ENCODE measurements around the gene KCNA10.
A peak's percentile ranks its signal among the peaks of the same experiment; 100 is the strongest.
"Not testable (repeated sequence)": the region's sequence is repeated elsewhere in the genome, so short reads cannot be mapped to it uniquely, and the experiment has no call there.

Gene KCNA10

DNA sequence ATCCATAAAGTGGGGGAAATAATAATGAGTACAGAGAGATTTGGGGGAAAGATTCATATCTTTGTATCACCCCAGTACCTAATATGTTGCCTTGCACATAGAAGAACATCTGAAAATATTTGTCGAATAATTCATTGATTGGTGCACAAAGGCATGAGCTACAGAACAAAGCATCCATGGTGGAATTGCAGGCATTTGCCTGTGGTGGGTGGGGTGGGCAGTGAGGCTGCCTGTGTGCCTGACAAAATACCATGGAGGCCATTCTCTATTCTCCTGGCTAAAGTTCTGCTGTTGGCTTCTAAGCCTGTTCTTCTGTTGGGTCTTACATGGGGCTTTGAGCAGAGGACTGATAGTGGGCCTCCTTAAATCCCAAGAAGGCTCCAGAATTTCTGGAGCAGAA is 10.0 kb upstream of the KCNA10 start:
- DNase-seq = no peak

DNA sequence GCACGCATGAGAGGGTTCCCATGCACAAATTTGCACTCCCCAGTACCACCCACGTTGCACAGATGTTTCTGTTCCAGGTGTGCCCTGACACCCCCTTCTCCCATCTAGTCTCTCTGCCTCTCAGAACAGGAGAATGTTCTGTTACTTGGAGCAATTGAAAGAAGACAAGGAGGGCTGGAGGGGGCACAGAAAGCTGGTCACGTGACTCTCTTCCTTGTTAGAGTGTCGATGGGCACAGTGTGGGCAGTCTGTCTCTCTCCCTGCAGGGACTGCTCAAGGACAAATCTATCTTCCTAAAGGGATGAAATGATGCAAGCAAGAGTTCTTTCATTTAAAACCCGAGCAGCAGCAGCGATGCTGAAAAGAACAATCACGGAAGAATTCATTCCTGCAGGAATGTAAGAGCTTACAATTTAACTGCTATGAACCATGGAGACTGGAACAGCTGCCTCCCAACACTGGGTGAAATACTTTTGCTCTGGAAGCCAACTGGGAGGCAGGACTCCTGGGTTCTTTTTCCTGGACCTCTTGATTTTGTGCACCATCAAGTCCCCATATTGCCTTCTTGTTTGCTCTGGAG is 7.3 kb upstream of the KCNA10 start:
- no peak for DNase-seq

- DNase-seq = no peak
Measured at GRCh38 chr1:110525249-110525595, 6.2 kb upstream of the KCNA10 start.

DNA sequence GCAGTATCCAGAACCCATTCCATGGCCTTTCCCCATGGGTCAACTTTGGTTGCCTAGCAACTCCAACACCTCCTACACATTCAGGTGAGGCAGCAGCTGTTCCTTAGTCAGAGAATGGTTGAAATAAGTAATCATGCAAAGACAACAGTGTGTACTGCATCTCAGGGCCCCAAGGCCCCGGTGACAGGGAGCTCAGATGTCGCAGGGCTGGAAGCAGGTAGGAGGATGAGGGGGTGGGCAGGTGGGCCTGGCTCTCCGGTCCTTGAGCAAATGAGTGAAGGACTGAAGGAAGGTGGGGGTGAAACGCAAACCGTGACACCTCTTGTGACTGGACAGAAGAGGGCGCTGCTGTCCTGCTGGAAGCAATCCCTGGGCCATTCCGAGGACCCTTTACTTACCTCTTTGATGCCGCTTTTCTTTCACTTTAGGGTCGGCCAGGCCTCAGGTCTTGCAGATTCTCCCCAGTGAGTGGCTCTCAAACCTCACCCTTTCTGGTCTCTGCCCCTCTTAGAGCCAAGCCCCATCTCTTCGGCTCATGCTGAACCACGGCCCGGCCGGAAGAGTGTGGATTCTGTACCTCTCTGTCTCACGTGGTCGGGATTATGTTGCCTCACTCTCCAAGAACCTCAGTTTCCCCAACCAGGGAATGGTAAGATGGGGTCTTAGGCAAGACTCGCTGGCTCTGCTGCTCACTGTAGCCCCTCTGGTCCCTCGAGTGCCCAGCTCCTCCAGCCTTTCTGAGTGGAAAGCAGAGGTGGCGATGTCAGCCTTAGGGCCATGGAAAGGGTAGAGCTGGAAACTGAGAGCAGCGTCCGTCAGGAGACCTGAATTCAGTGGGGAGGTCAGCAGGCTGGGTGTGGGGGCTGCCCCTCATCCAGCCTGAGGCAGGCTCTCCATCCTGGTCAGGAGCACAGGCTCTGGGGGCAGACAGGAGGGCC is 5.6 kb upstream of the KCNA10 start:
- peak; percentile 32 to 41 for DNase-seq

GRCh38 chr1:110523011-110523410 is 4.0 kb upstream of the KCNA10 start:
- DNase-seq = no peak

- DNase-seq = no peak
Measured at GRCh38 chr1:110522560-110522959, 3.6 kb upstream of the KCNA10 start.

GRCh38 chr1:110520827-110521226 is 1.9 kb upstream of the KCNA10 start:
- DNase-seq = no peak

DNA sequence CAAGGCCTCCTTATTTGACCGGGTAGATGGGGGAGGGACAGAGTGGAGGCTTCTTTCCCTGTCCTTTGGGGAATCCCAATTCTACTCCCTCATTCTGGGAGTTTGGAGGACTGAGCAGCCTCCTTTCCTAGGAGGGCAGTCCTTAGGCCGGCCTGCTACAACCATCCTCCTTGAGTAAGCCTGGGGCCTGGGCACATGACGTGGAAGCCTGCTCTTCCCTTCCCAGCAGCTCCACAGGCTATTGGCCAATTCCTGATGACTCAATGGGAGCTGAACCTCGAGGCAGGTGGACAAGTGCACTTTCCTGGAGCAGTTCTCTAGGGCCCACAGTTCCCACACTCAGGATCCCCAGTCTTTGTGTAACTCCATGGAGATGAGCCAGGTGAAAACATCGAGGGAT is 3.1 kb downstream of the KCNA10 start:
- no peak for DNase-seq

DNA sequence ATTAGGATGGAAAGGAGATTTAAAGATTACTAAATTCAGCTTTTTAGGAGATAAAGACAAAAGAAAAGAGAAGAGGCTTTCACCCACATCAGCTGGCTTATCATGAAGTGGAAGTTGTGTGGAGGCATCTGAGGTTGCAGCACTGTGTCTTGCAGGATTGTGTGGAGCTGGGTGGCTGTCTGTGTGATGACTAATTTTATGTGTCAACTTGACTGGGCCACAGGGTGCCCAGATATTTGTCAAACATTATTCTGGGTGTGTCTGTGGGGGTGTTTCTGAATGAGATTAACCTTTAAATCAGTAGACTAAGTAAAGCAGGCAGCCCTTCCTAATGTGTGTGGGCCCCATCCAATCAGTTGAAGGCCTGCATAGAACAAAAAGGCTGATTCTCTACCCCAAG is 3.9 kb downstream of the KCNA10 start:
- no peak for DNase-seq

- no peak for DNase-seq
Measured at GRCh38 chr1:110513511-110513910, 5.5 kb downstream of the KCNA10 start.

DNA sequence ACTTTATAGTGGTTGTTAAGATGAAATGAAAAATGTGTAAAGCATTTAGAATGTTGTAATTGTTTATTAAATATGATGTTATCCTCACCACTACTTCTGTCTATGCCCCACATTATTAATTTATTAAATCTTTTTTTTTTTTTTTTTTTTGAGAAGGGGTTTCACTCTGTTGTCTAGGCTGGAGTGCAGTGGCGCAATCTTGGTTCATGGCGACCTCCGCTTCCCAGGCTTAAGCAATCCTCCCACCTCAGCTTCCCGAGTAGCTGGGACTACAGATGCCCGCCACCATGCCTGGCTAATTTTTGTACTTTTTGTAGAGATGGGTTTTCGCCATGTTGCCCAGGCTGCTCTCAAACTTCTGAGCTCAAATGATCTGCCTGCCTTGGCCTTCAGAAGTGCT is 7.5 kb downstream of the KCNA10 start:
- DNase-seq = no peak

- DNase-seq = not testable (repeated sequence)
Measured at GRCh38 chr1:110510921-110511320, 8.1 kb downstream of the KCNA10 start.

DNA sequence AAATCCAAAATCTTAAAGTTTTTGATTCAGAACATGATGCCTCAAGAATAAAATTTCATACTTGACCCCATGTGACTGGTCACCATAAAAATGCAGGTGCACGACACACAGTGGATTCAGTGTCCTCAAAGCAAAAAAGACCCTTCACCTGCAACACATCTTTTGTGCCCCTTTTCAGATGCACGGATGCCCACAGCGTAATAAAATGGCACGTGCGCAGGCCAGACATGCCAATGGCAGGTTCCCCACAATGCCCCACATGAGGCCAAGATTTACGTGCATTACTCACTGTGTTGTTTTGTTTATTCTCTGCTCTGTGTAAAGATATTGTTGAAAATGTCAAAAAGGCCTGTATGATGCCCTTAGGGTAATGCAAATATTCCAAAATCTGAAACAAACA is 9.3 kb downstream of the KCNA10 start:
- no peak for DNase-seq

GRCh38 chr1:110508028-110508940 is 10.7 kb downstream of the KCNA10 start:
- peak in 1 of 2 donors; percentile 33 for DNase-seq

- no peak for DNase-seq
Measured at GRCh38 chr1:110506541-110506940, 12.4 kb downstream of the KCNA10 start.

GRCh38 chr1:110505596-110505995 is 13.4 kb downstream of the KCNA10 start:
- no peak for DNase-seq

GRCh38 chr1:110504226-110504625 is 14.7 kb downstream of the KCNA10 start:
- no peak for DNase-seq

DNA sequence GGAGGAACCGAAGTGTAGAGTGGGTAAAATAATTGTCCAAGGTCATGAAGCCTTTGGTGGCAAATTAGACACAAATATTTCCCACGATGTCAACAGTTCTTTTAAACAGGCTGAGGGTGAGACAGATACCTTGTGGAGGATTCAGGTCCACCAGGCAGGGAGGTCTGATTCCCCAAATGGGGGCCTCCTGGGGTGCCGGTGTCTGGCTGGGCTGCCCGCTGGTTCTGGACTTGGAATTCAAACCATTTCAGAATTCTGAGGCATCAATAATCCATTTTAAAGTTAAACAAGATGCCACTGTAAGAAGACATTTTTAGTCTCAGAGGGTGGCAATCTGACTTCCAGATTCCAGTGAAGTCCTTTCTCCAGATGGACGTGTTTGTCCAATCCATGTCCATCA is 15.5 kb downstream of the KCNA10 start:
- DNase-seq = no peak

- peak in 1 of 2 donors; percentile 7 for DNase-seq
Measured at GRCh38 chr1:110502402-110503151, 16.4 kb downstream of the KCNA10 start.

DNA sequence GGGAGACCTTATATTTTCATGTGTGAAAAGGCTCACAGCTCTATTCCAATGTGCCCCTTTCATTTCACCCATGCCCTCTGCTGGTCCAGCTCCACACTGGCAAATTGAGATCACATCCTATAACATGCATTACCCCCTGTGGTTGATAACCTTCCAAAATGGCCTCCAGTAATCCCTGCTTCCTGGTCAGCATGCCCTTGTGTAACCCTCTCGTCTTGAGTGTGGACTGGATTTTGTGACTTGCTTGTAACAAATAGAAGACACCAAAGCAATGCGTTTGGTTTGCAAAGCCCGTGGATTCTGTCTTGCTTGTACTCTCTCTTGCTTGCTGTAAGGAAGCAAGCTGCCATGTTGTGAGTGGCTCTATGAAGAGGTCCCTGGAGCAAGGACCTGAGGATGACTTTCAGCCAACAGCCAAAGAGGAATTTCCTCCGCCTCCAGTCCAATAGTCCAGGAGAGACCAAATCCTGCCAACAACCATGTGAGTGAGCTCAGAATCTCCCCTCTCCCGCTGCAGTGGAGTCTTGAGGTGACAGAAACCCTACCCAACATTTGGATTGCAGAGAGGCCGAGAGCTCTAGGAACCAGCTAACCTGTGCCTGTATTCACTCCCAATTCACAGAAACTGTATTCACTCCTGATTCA is 17.4 kb downstream of the KCNA10 start:
- no peak for DNase-seq

DNA sequence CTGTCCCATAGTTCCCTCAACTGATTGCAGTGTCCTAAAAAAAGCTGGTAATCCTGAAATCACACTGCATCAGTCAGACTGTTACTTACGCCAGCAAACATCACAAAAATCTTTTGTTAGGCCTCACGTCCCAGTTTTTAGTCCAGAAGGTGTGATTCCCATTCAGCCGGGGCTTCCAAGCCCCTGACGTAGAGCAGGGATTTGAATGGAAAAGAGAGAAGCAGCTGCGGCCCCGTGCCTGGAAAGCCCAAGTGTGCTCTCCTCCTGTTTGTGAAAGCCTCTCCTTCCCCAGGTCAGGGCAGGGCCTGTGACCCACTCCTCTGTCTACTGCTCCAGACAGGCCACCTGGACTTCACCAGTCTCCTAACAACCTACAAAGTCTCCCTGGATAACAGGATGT is 20.7 kb downstream of the KCNA10 start:
- no peak for DNase-seq

GRCh38 chr1:110495926-110496600 is 22.9 kb downstream of the KCNA10 start:
- DNase-seq = peak; percentile 68 to 74

Measured in CD4-positive, alpha-beta T cell treated with Interleukin-1 beta for 1 hour (primary cell).